DND-41 (cell line): ENCODE results near the gene OR2T33.

Source experiments
- ATAC-seq: fragments of 200-7000 bp; cut with Tn5 transposase; 3 replicates; pipeline ENCODE4 v1.9.1; 2021; ENCODE audit warnings: low read depth; ENCODE audit not compliant: insufficient read depth
- DNase-seq: peaks from one replicate; pipeline ENCODE4 v3.0.0-alpha.2; 2020
- H2AFZ ChIP-seq: 2 replicates; pipeline ENCODE4 v1.6.0; 2012; ENCODE audit warnings: low read depth, low read length
- H3K27ac ChIP-seq: 2 replicates; pipeline ENCODE4 v1.5.1; 2012; ENCODE audit warnings: low read length, inconsistent platforms
- H3K27me3 ChIP-seq: fragments of 200-600 bp; sonication (generic); 2 replicates; pipeline ENCODE4 v1.6.0; 2012; ENCODE audit warnings: low read length, mild to moderate bottlenecking, inconsistent platforms; ENCODE audit not compliant: insufficient read depth, poor library complexity
- H3K36me3 ChIP-seq: 2 replicates; pipeline ENCODE4 v1.5.1; 2012; ENCODE audit warnings: low read length, inconsistent platforms; ENCODE audit not compliant: insufficient read depth
- H3K4me1 ChIP-seq: 2 replicates; pipeline ENCODE4 v1.5.1; 2012; ENCODE audit warnings: mild to moderate bottlenecking, low read length; ENCODE audit not compliant: insufficient read depth
- H3K4me2 ChIP-seq: 2 replicates; pipeline ENCODE4 v1.6.0; 2012; ENCODE audit warnings: mild to moderate bottlenecking, moderate library complexity, low read length, inconsistent platforms; ENCODE audit not compliant: insufficient read depth
- H3K4me3 ChIP-seq, 2 experiments: fragments of 200-600 bp in 1 of 2; shearing (Covaris generic) in 1 of 2; 2 replicates each; pipeline ENCODE4 v1.5.1; 2012 to 2016; ENCODE audit warnings: inconsistent platforms in 2 of 2, low read length in 2 of 2, mild to moderate bottlenecking in 2 of 2, low read depth in 1 of 2, moderate library complexity in 1 of 2
- H3K79me2 ChIP-seq: 2 replicates; pipeline ENCODE4 v1.6.0; 2012; ENCODE audit warnings: low read length, inconsistent platforms; ENCODE audit not compliant: insufficient read depth
- H3K9ac ChIP-seq: 2 replicates; pipeline ENCODE4 v1.6.0; 2012; ENCODE audit warnings: low read depth, mild to moderate bottlenecking, inconsistent platforms, low read length, moderate library complexity
- H3K9me3 ChIP-seq: 2 replicates; pipeline ENCODE4 v1.5.1; 2012; ENCODE audit warnings: low read length, moderate library complexity, mild to moderate bottlenecking, inconsistent platforms; ENCODE audit not compliant: insufficient read depth, severe bottlenecking
- H4K20me1 ChIP-seq: 2 replicates; pipeline ENCODE4 v1.6.0; 2012; ENCODE audit warnings: low read length; ENCODE audit not compliant: insufficient read depth
- EZH2 ChIP-seq: IDR thresholded peaks from 3 replicates; pipeline ENCODE4 v1.6.1; 2012; ENCODE audit warnings: borderline replicate concordance, low read depth, mild to moderate bottlenecking, moderate library complexity, low read length, inconsistent platforms; ENCODE audit not compliant: severe bottlenecking
- TF ChIP-seq, protein P1 (sequence below): IDR thresholded peaks from 2 replicates; pipeline ENCODE4 v1.5.1; 2012; ENCODE audit warnings: borderline replicate concordance, low read length, moderate library complexity, mild to moderate bottlenecking; ENCODE audit not compliant: poor library complexity, severe bottlenecking; ENCODE audit errors: extremely low read depth

The OR2T33 gene

DNA sequence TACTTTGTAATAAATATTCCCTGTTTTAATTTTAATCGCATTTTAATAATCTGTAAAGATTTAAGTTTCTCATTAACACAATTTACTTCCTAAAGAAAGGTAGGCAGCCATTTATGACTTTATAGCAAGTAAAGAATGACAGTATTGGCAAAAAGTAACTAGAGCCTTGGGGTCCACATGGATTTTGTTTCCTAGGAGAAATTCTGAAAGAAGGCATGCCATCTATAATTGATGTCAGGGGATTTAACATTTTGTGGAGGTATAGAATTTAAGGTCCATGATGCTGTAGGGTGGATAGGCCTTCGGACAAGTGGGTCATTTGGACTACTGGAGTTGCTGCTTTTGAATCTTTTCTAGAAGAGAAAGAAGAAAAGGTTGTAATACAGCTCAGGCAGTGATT, 46.7 kb downstream of the OR2T33 start, which contains the start of gene OR2M4:
TSS of gene OR2M4 (plus strand) at position 301 of the 400 bp plus-strand sequence. CDS start 7,512 bp downstream, outside the sequence.
- H3K9me3 ChIP-seq: no peaks in the 10 kb centered on the region
- H2AFZ ChIP-seq: no peak within 1 kb of the TSS
- H3K9ac ChIP-seq: no peak within 1 kb of the TSS
- H3K4me2 ChIP-seq: no peak within 1 kb of the TSS
- H3K27me3 ChIP-seq: no peaks in the 10 kb centered on the region
- no peaks in the 10 kb centered on the region for H3K36me3 ChIP-seq
- ATAC-seq (no peak), DNase-seq (no peak)
- H3K4me3 ChIP-seq: no peak within 1 kb of the TSS
- no peak within 1 kb of the TSS for H3K27ac ChIP-seq
- H3K4me1 ChIP-seq: no peaks in the 10 kb centered on the region
- no peak for TF ChIP-seq EZH2
- TF ChIP-seq, protein P1, sequence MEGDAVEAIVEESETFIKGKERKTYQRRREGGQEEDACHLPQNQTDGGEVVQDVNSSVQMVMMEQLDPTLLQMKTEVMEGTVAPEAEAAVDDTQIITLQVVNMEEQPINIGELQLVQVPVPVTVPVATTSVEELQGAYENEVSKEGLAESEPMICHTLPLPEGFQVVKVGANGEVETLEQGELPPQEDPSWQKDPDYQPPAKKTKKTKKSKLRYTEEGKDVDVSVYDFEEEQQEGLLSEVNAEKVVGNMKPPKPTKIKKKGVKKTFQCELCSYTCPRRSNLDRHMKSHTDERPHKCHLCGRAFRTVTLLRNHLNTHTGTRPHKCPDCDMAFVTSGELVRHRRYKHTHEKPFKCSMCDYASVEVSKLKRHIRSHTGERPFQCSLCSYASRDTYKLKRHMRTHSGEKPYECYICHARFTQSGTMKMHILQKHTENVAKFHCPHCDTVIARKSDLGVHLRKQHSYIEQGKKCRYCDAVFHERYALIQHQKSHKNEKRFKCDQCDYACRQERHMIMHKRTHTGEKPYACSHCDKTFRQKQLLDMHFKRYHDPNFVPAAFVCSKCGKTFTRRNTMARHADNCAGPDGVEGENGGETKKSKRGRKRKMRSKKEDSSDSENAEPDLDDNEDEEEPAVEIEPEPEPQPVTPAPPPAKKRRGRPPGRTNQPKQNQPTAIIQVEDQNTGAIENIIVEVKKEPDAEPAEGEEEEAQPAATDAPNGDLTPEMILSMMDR: no peak
- no peaks in the 10 kb centered on the region for H4K20me1 ChIP-seq
- H3K79me2 ChIP-seq: no peaks in the 10 kb centered on the region

DNA sequence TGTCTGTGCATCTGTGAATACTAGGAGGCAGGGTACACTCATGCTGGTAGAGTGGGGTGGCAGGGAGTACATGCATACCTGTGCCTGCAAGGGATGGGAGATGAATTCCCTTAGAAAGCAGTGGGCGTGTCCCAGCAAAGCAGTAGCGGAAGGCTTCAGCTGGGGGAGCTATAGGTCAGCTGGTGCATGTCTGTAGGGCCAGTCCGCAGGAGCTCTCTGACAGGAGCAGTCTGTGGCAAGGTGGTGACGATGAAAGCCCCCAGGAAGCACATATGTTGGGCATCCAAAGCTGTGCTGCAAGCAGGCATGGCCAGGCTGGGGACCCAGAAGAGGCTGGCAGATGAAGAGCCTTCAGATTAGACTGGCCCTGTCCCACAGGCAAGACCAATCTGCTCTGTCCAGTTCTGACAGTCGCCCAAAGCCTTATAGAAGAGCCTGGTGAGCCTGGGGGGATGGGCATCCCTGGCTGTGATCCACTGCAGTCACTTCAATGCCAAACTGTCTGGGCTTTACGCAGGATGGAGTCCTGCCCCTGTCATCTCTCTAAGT, 48.3 kb downstream of the OR2T33 start:
- Histone ChIP-seq H3K4me3 (no peak overlapping the region), H3K4me2 (no peak overlapping the region), H2AFZ (no peak overlapping the region), H3K27ac (no peak overlapping the region), H3K36me3 (no peaks in the 10 kb centered on the region), H3K4me1 (no peaks in the 10 kb centered on the region), H3K27me3 (no peaks in the 10 kb centered on the region), H3K9me3 (no peaks in the 10 kb centered on the region), H4K20me1 (no peaks in the 10 kb centered on the region), H3K79me2 (no peaks in the 10 kb centered on the region), H3K9ac (no peak overlapping the region)
- ATAC-seq (no peak), DNase-seq (no peak)
- TF ChIP-seq, protein P1: no peak
- TF ChIP-seq EZH2: no peak

DNA sequence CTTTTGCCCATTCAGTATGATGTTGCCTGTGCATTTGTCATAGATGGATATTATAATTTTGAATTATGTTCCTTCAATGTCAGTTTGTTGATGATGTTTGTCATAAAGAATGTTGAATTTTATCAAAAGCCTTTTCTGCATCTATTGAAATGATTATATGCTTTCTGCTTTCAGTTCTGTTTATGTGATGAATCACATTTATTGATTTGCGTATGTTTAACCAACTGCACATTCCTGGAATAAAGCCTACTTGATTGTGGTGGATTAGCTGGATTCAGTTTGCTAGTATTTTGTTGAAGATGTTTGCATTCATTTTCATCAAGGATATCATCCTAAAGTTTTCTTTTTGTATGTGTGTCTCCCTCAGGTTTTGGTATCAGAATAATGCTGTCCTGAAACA, 52.2 kb downstream of the OR2T33 start:
- no peak overlapping the region for H3K27ac ChIP-seq
- TF ChIP-seq, protein P1: no peak
- no peak for TF ChIP-seq EZH2
- H3K9ac ChIP-seq: no peak overlapping the region
- no peaks in the 10 kb centered on the region for H3K79me2 ChIP-seq
- no peaks in the 10 kb centered on the region for H4K20me1 ChIP-seq
- H3K4me1 ChIP-seq: no peaks in the 10 kb centered on the region
- no peak for DNase-seq
- no peaks in the 10 kb centered on the region for H3K27me3 ChIP-seq
- no peak overlapping the region for H3K4me3 ChIP-seq
- H3K4me2 ChIP-seq: no peak overlapping the region
- no peaks in the 10 kb centered on the region for H3K36me3 ChIP-seq
- no peak overlapping the region for H2AFZ ChIP-seq
- no peak for ATAC-seq
- no peaks in the 10 kb centered on the region for H3K9me3 ChIP-seq
